Occipital lobe (tissue), 2 donors: ENCODE measurements around the gene PCDHGA3. TPM values are rescaled to one million over a fixed set of nuclear protein-coding genes. Genes with fewer than 3 reads are reported as not detected.
"Not testable (repeated sequence)": the region's sequence is repeated elsewhere in the genome, so short reads cannot be mapped to it uniquely, and the experiment has no call there.

Experiments used
- DNase-seq: peaks from one replicate; lab custom pipeline; 2025; lab: John Stamatoyannopoulos, UW
- total RNA-seq: library from RNA; depleted of rRNA; stranded (reverse); fragments of >200 nt; gene quantifications from one replicate; pipeline ENCODE4 v1.2.3, GENCODE V29; 2014

The PCDHGA3 gene
- total RNA-seq, 1 donor from 2014 or later, result 4.7 TPM

DNA sequence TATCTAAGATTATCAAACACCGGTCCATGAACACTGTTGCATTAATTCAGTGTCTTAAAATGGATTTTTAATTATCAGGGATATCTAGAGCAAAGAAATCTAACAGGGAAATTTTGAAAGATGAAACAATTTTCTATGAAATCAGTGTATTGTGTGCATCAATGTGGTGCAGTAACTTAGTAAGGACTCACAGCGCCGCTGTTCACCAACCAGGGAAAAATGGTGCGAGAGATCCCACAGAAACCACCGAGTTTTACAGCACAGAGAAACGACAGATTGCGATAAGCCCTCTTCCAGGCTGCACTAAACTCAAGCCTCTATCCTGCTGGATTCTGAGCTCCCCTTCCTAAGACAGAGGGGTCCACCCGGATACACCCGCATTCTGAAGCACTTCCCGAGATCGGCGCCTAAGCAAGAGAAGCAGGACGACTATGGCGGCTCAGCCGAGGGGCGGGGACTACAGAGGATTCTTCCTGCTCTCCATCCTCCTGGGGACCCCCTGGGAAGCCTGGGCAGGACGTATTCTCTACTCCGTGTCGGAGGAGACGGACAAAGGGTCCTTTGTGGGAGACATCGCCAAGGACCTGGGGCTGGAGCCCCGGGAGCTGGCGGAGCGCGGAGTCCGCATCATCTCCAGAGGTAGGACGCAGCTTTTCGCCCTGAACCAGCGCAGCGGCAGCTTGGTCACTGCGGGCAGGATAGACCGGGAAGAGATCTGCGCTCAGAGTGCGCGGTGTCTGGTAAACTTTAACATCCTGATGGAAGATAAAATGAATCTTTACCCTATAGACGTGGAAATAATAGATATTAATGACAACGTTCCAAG lies 39.1 kb downstream of the PCDHGA3 start, which contains the start of gene PCDHGA7:
Gene PCDHGA7, plus strand, starts transcription at position 274 of the 826 bp plus-strand sequence. Its CDS starts 158 bp downstream, at position 432.
- DNase-seq, result no peak

DNA sequence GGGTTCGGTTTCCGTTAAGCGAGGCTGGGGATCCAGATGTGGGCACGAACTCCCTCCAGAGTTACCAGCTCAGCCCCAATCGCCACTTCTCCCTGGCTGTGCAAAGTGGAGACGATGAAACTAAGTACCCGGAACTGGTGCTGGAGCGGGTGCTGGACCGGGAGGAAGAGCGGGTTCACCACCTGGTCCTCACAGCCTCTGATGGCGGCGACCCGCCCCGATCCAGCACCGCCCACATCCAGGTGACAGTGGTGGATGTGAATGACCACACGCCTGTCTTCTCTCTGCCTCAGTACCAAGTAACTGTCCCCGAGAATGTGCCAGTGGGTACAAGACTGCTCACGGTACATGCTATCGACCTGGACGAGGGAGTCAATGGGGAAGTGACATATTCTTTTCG lies 39.7 kb downstream of the PCDHGA3 start:
- no peak for DNase-seq

DNA sequence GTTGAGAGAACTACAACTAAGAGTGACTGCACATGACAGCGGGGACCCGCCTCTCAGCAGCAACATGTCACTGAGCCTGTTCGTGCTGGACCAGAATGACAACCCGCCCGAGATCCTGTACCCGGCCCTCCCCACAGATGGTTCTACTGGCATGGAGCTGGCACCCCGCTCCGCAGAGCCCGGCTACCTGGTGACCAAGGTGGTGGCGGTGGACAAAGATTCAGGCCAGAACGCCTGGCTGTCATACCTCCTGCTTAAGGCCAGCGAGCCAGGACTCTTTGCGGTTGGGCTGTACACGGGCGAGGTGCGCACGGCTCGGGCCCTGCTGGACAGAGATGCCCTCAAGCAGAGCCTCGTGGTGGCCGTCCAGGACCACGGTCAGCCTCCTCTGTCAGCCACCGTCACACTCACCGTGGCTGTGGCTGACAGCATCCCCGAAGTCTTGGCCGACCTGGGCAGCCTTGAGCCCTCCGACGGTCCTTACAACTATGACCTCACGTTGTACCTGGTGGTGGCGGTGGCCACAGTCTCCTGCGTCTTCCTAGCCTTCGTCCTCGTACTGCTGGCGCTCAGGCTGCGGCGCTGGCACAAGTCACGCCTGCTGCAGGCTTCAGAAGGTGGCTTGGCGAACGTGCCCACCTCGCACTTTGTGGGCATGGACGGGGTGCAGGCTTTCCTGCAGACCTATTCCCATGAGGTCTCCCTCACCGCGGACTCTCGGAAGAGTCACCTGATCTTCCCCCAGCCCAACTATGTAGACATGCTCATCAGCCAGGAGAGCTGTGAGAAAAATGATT lies 41.0 kb downstream of the PCDHGA3 start:
- no peak for DNase-seq

DNA sequence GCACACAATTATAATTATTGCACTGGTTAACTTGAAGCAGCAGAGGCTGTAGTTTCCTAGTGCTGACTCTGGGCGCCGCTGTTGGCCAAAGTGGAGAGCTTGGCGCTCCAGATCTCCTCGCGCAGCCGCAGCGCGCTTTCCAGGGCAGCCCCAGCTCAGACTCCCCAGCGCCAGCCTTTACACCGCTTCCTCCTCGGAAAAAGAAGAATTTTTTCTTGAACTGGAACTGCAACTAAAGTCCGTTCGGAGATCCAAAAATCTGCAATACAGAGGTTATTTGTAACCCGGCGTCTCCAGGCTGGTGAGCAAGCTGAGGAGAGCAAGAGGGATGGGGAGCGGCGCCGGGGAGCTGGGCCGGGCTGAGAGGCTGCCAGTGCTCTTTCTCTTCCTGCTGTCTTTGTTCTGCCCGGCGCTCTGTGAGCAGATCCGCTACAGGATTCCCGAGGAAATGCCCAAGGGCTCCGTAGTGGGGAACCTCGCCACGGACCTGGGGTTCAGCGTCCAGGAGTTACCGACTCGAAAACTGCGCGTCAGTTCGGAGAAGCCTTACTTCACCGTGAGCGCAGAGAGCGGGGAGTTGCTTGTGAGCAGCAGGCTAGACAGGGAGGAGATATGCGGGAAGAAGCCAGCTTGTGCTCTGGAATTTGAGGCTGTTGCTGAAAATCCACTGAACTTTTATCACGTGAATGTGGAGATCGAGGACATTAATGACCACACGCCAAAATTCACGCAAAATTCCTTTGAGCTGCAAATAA lies 44.1 kb downstream of the PCDHGA3 start, which contains the start of gene PCDHGB4:
Gene PCDHGB4, plus strand, starts transcription at position 142 of the 755 bp plus-strand sequence. Its CDS starts 187 bp downstream, at position 329.
- not testable (repeated sequence) for DNase-seq

DNA sequence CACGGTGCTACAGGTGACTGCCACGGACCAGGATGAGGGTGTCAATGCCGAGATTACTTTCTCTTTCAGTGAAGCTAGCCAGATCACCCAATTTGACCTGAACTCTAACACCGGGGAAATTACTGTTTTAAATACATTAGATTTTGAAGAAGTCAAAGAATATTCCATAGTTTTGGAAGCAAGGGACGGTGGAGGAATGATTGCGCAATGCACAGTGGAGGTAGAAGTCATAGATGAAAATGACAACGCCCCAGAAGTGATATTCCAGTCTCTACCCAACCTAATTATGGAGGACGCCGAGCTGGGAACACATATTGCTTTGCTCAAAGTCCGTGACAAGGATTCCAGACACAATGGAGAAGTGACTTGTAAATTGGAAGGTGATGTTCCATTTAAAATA lies 45.0 kb downstream of the PCDHGA3 start:
- no peak for DNase-seq

DNA sequence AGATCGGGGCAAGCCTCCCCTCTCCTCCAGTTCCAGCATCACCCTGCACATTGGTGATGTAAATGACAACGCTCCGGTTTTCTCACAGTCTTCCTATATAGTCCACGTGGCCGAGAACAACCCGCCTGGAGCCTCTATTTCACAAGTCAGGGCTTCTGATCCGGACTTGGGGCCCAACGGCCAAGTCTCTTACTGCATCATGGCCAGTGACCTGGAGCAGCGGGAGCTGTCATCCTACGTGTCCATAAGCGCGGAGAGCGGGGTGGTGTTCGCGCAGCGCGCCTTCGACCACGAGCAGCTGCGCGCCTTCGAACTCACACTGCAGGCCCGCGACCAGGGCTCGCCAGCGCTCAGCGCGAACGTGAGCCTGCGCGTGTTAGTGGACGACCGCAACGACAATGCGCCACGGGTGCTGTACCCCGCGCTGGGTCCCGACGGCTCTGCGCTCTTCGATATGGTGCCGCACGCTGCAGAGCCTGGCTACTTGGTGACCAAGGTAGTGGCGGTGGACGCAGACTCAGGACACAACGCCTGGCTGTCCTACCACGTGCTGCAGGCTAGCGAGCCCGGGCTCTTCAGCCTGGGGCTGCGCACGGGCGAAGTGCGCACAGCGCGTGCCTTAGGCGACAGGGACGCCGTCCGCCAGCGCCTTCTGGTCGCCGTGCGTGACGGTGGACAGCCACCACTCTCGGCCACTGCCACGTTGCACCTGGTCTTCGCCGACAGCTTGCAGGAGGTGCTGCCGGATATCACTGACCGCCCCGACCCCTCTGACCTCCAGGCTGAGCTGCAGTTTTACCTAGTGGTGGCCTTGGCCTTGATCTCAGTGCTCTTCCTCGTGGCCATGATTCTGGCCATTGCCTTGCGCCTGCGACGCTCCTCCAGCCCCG lies 45.8 kb downstream of the PCDHGA3 start:
- no peak for DNase-seq

DNA sequence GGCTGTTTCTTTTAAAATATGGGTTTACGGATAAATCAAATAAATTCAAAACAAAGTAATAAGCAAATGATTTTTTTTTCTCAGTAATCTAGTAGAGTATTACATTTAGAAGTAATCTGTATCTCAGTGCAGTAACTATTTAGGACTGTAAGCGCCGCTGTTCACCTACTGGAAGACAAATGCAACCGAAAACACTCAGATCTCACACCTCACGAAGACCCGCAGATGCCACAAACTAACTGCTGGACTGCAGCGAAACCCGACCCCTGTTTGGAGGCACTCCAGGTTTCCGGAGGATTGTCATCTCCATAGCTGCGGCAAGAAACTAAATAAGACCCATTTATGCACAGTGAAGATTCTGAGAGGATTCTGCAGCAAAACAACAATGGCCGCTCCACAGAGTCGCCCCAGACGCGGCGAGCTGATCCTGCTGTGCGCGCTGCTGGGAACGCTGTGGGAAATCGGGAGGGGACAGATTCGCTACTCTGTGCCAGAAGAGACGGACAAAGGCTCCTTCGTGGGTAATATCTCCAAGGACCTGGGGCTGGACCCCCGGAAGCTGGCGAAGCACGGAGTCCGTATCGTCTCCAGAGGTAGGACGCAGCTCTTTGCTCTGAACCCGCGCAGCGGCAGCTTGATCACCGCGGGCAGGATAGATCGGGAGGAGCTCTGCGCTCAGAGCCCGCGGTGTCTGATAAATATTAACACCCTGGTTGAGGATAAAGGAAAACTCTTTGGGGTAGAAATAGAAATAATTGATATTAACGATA lies 49.0 kb downstream of the PCDHGA3 start, which contains the start of gene PCDHGA8:
Gene PCDHGA8, plus strand, starts transcription at position 205 of the 770 bp plus-strand sequence. Its CDS starts 181 bp downstream, at position 386.
- DNase-seq, result no peak

DNA sequence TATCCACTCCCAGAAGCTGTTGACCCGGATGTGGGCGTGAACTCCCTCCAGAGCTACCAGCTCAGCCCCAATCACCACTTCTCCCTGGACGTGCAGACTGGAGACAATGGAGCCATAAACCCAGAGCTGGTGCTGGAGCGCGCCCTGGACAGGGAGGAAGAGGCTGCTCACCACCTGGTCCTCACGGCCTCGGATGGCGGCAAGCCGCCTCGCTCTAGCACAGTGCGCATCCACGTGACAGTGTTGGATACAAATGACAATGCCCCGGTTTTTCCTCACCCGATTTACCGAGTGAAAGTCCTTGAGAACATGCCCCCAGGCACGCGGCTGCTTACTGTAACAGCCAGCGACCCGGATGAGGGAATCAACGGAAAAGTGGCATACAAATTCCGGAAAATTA lies 49.6 kb downstream of the PCDHGA3 start:
- no peak for DNase-seq

DNA sequence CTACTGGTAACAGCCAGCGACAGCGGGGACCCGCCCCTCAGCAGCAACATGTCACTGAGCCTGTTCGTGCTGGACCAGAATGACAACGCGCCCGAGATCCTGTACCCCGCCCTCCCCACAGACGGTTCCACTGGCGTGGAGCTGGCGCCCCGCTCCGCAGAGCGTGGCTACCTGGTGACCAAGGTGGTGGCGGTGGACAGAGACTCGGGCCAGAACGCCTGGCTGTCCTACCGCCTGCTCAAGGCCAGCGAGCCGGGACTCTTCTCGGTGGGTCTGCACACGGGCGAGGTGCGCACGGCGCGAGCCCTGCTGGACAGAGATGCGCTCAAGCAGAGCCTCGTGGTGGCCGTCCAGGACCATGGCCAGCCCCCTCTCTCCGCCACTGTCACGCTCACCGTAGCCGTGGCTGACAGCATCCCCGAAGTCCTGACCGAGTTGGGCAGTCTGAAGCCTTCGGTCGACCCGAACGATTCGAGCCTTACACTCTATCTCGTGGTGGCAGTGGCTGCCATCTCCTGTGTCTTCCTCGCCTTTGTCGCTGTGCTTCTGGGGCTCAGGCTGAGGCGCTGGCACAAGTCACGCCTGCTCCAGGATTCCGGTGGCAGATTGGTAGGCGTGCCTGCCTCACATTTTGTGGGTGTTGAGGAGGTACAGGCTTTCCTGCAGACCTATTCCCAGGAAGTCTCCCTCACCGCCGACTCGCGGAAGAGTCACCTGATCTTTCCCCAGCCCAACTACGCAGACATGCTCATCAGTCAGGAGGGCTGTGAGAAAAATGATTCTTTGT lies 51.0 kb downstream of the PCDHGA3 start:
- DNase-seq, result not testable (repeated sequence)

Other genes with a start within 250 kb of the PCDHGA3 start
- gene PCDHB2, start 249.2 kb upstream of the PCDHGA3 start, total RNA-seq, result 14.2 TPM
- 10.3 TPM for gene PCDHB3, start 243.4 kb upstream of the PCDHGA3 start, total RNA-seq
- 4.7 TPM for gene PCDHB4, start 222.0 kb upstream of the PCDHGA3 start, total RNA-seq
- gene PCDHB5, start 208.6 kb upstream of the PCDHGA3 start, total RNA-seq, result 9.7 TPM
- 3.1 TPM for gene PCDHB6, start 193.8 kb upstream of the PCDHGA3 start, total RNA-seq
- gene PCDHB7, start 171.2 kb upstream of the PCDHGA3 start, total RNA-seq, result 13.4 TPM
- 8.6 TPM for gene PCDHB8, start 166.0 kb upstream of the PCDHGA3 start, total RNA-seq
- 4.5 TPM for gene PCDHB16, start 161.4 kb upstream of the PCDHGA3 start, total RNA-seq
- gene PCDHB9, start 156.7 kb upstream of the PCDHGA3 start, total RNA-seq, result 6.1 TPM
- gene PCDHB10, start 151.5 kb upstream of the PCDHGA3 start, total RNA-seq, result 13.1 TPM
- 10.5 TPM for gene PCDHB11, start 144.2 kb upstream of the PCDHGA3 start, total RNA-seq
- 14.8 TPM for gene PCDHB12, start 135.1 kb upstream of the PCDHGA3 start, total RNA-seq
- 9.2 TPM for gene PCDHB13, start 129.9 kb upstream of the PCDHGA3 start, total RNA-seq
- 13.4 TPM for gene PCDHB14, start 120.5 kb upstream of the PCDHGA3 start, total RNA-seq
- gene PCDHB15, start 98.4 kb upstream of the PCDHGA3 start, total RNA-seq, result 22.1 TPM
- gene SLC25A2, start 39.8 kb upstream of the PCDHGA3 start, total RNA-seq, result not detected
- gene TAF7, start 23.0 kb upstream of the PCDHGA3 start, total RNA-seq, result 127 TPM
- gene PCDHGA1, start 13.3 kb upstream of the PCDHGA3 start, total RNA-seq, result 4.8 TPM
- 6.9 TPM for gene PCDHGA2, start 5.1 kb upstream of the PCDHGA3 start, total RNA-seq
- gene PCDHGB1, start 6.3 kb downstream of the PCDHGA3 start, total RNA-seq, result 7.8 TPM
- gene PCDHGA4, start 11.2 kb downstream of the PCDHGA3 start, total RNA-seq, result 8.4 TPM
- gene PCDHGB2, start 16.2 kb downstream of the PCDHGA3 start, total RNA-seq, result 8.3 TPM
- gene PCDHGA5, start 20.3 kb downstream of the PCDHGA3 start, total RNA-seq, result 6.6 TPM
- gene PCDHGB3, start 26.4 kb downstream of the PCDHGA3 start, total RNA-seq, result 12.3 TPM
- 12.3 TPM for gene PCDHGA6, start 30.1 kb downstream of the PCDHGA3 start, total RNA-seq
- 8.4 TPM for gene PCDHGA7, start 38.9 kb downstream of the PCDHGA3 start, total RNA-seq
- 12.9 TPM for gene PCDHGB4, start 43.9 kb downstream of the PCDHGA3 start, total RNA-seq
- gene PCDHGA8, start 48.8 kb downstream of the PCDHGA3 start, total RNA-seq, result 8.0 TPM
- 18.1 TPM for gene PCDHGB5, start 54.1 kb downstream of the PCDHGA3 start, total RNA-seq
- gene PCDHGA9, start 58.9 kb downstream of the PCDHGA3 start, total RNA-seq, result 11.9 TPM
- gene PCDHGB6, start 64.2 kb downstream of the PCDHGA3 start, total RNA-seq, result 12.8 TPM
- gene PCDHGA10, start 69.2 kb downstream of the PCDHGA3 start, total RNA-seq, result 12.0 TPM
- 15.6 TPM for gene PCDHGB7, start 73.8 kb downstream of the PCDHGA3 start, total RNA-seq
- gene PCDHGA11, start 77.2 kb downstream of the PCDHGA3 start, total RNA-seq, result 16.4 TPM
- 6.9 TPM for gene PCDHGA12, start 86.7 kb downstream of the PCDHGA3 start, total RNA-seq
- gene PCDHGC3, start 132.1 kb downstream of the PCDHGA3 start, total RNA-seq, result 35.6 TPM
- 91.2 TPM for gene PCDHGC4, start 141.2 kb downstream of the PCDHGA3 start, total RNA-seq
- gene PCDHGC5, start 145.3 kb downstream of the PCDHGA3 start, total RNA-seq, result 6.2 TPM